Measurements from ENCODE around the gene GPX1.

DNA sequence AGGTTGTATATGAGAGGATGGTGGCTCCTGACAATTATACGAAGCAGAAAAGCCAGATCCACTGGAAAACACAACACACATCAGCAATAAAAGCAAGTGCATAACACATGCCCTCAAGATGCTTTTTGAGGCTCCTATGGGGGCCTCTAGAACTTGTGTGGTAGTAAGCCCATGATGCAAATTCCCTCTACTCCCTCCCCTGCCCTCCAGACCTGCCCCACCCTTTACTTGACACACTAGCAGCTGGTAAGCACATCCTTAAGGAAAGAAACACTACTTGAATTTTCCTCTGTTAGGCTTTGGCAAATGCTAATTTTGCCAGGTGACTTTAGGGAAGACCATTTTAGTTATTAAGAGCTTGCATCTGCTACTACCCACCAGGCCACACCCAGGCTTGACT lies 47.5 kb downstream of the GPX1 start:
- TF ChIP-seq POLR2A (IDR thresholded peaks at IDR 0.05): no peak
- TF ChIP-seq, protein P1, sequence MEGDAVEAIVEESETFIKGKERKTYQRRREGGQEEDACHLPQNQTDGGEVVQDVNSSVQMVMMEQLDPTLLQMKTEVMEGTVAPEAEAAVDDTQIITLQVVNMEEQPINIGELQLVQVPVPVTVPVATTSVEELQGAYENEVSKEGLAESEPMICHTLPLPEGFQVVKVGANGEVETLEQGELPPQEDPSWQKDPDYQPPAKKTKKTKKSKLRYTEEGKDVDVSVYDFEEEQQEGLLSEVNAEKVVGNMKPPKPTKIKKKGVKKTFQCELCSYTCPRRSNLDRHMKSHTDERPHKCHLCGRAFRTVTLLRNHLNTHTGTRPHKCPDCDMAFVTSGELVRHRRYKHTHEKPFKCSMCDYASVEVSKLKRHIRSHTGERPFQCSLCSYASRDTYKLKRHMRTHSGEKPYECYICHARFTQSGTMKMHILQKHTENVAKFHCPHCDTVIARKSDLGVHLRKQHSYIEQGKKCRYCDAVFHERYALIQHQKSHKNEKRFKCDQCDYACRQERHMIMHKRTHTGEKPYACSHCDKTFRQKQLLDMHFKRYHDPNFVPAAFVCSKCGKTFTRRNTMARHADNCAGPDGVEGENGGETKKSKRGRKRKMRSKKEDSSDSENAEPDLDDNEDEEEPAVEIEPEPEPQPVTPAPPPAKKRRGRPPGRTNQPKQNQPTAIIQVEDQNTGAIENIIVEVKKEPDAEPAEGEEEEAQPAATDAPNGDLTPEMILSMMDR (IDR thresholded peaks at IDR 0.05): no peak

Data from tibial nerve (tissue), 3 donors.